HCEC 1CT (cell line): ENCODE results near the gene SF3B6.
"Not testable (repeated sequence)": the region's sequence is repeated elsewhere in the genome, so short reads cannot be mapped to it uniquely, and the experiment has no call there.

Source experiments
- DNase-seq: peaks from one replicate; pipeline ENCODE4 v3.0.0-alpha.2; 2017

Gene SF3B6

DNA sequence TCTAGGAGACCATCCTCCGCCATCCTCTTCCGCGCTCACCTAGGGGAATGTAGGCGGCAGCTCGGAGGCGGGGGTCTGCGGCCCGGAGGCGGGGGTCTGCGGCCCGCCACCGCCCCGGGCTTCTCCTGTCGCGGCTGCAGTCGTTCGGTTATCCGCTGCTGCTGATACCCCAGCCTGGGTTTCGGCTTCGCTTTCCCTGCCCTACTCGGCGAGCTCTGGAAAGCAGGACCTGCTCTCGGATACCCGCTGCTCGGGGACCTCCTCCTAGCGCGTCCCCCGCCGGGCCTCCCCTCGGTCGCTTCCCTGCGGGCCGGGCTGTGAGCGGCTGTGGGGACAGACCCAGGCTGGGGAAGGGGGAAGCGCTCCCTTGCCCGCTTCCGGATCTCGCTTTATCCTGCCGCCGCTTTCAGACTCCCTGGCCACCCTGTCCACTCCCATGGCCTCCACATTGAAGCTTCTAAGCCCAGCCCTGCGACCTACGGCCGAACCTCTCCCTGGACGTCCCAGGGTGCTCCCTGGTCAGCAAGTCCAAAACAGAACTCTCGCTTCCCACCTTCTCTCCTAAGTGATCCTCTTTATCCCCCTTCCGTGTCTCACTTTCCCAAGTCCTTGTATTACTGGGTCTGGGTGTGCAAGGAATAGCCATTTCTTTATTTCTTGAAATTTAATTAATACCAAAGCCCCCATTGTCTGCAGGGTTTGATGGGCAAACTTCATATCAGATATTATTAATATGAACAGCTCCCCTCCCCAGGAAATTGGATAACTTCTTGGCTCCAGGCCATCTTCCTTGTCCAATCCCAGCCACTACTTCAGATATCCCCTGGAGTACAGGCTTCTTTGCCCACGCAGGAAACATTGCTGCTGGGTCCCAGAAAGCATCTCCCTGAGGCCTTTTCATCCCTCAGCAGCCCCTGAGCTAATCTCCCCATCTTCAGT, 25.8 kb downstream of the SF3B6 start:
- no peak for DNase-seq

DNA sequence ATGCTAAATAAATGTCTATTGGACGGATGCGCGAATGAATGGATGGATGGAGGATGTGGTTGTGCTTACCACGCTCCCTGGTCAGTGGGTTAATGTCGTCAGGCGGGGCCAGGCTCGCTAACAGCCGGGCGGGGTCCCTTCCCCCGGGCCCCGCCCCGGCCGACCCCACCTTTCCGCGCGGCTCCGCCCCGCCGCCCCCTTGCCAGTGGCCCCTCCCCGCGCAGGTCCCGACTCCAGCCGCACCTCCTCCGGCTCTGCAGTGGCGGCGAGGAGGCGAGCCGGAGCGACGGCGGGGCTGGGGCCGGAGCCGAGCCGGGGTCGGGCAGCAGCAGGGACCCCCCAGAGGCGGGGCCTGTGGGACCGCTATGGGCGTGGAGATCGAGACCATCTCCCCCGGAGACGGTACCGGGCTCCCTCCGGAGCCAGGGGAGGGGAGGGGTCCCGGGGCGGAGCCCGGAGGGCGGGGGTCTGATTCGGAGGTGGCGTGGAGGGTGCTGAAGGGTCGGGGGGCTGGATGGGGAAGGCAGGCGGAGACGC, 26.6 kb downstream of the SF3B6 start, which contains the start of gene FKBP1B:
Gene FKBP1B (plus strand): TSS at position 257 of the 537 bp plus-strand sequence. CDS start 109 bp downstream, at position 366.
- DNase-seq = peak; percentile 25

DNA sequence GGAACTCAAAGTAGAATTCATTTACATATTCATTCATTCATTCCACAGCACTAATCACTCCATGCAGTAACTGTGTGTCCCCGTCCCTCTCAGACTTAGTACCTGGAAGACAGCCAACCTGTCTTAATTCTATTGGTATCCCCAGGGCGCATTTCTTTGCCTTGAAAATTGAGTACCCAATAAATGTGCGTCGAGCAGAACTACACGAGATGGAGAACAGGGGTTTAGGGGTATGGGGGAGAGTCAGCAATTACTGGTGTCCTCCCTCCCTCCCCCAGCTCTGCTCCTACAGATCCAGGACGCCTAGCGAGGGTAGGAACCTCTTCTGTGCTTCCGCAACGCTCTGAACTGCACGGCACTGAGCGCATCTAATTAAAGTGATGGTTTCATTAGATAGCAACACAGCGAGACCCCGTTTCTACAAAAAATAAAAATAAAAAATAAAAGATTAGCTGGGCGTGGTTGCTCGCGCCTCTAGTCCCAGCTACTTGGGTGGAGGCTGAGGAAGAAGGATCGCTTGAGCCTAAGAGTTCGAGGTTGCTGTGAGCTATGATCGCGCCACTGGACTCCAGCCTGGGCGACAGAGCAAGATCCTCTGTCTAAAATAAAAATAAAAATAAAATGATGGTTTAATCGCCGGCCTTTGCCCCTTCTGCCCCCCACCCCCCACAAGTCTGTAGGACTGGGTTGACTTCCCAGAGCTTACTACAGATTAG, 27.2 kb downstream of the SF3B6 start:
- DNase-seq = no peak

- no peak for DNase-seq
Observed at GRCh38 chr2:24047703-24048033, 28.5 kb downstream of the SF3B6 start.

GRCh38 chr2:24046930-24047702, 29.0 kb downstream of the SF3B6 start, which contains the start of gene WDCP:
Gene WDCP, minus strand, starts transcription at chr2:24047391. Its CDS starts 7,897 bp downstream, at chr2:24039494.
- peak; percentile 99 for DNase-seq

DNA sequence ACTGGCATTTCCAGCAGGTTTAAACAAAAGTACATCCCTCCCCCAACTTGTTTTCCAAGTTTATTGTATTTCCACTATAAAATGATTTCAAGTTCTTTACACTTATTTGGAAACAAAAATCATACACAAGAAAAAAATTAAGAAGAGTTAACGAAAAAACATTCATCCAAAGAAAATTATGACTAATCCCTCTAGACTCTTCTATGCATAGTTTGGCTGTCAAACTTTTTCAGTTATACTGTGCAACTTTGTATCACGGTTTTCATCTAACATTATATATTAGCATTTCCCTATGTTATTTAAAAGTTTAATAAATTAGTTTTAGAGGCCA, 29.6 kb downstream of the SF3B6 start:
- peak; percentile 13 for DNase-seq

GRCh38 chr2:24045511-24046508, 30.3 kb downstream of the SF3B6 start:
- DNase-seq = no peak

GRCh38 chr2:24043133-24043532, 33.0 kb downstream of the SF3B6 start:
- DNase-seq = not testable (repeated sequence)

GRCh38 chr2:24040511-24040910, 35.6 kb downstream of the SF3B6 start:
- DNase-seq = no peak

DNA sequence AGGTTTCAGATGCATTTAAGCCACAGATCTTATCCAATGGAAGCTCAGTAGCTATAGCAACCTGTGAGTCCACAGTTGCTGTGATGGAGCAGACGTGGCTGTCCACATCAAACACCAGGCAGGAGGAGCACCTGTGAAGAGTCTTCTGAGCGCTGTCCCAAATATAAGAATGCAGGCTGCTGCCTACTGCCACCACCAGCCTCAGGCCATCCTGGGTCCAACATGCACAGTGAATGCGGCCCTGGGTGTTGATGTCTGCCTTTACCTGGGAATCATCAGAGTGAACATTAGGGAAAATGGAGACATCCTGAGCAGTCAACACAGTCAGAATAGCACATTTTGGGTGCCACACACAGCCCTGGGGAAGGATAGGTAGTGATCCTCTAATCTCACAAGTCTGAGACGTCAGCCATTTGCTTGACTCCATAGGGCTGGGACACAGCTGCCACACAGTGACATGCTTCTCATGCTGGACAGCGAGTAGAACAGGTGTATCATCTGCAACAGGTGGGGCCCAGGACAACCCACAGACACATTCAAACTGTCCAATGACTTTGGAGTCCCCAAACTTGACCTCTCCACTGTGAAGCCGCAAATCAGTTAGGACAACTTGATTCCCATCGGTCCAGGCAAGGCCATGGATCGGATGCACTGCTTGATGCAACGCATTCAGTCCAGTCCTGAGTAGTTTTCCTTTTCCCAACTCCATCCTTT, 37.2 kb downstream of the SF3B6 start:
- DNase-seq = no peak

GRCh38 chr2:24026233-24026632, 49.9 kb downstream of the SF3B6 start:
- DNase-seq = no peak

- no peak for DNase-seq
Observed at GRCh38 chr2:24024996-24025663, 51.0 kb downstream of the SF3B6 start.

- DNase-seq = peak; percentile 54
Observed at GRCh38 chr2:24024018-24024417, 52.1 kb downstream of the SF3B6 start.

GRCh38 chr2:24022975-24023575, 53.1 kb downstream of the SF3B6 start:
- no peak for DNase-seq

DNA sequence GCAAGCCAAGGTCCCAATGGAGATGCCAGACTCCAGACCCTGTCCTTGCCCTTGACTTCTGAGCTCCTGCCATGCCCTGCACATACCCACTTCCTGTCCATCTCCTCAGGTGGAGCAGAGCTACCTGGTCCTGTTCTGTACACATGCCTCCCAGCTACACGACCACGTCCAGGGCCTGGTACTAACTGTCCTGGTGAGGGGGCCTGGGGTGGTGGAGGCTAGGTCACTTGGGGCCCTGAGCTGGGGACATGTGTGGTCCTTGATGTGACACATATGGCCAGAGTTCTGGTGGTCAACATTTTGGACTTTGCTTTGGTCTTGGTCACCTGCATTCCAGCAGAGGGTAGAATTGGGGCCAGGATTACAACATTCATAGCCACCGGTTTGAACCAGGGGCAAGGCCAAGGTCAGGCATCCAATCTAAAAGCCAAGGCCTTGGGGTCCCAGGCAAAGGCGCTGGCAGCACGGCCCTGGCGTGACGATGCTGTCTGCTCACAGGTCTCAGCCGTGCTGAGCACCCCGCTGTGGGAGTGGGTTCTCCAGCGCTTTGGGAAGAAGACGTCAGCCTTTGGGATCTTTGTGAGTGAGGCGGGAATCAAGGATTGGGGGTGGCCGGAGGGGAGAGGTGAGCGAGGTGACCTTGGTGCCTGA, 53.7 kb downstream of the SF3B6 start:
- no peak for DNase-seq

GRCh38 chr2:24021122-24021998, 54.8 kb downstream of the SF3B6 start:
- DNase-seq = no peak

DNA sequence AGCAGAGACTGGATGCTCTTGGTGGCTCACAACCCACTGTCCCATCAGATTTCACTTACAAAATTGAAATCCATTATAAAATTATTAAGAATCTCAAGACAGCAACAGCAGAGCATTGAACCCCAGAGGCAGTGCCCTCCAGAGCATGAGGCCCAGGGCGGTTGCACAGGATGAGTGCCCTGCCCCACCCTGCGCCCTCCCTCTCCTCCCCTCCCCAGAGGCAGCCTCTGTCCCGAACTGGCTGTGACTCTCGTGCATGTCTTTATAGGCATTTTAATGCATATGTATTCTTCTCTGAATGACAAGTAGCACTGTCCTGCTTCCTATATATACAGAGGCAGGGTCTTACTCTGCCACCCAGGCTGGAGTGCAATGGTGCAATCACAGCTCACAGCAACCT, 55.9 kb downstream of the SF3B6 start:
- DNase-seq = no peak

- DNase-seq = no peak
Observed at GRCh38 chr2:24019729-24020128, 56.4 kb downstream of the SF3B6 start.
